Measurements from ENCODE around the gene CREB5.

- TF ChIP-seq CTCF (conservative IDR thresholded peaks at IDR 0.05; ENCODE audit: low read depth, low read length) = no peak
- TF ChIP-seq EZH2 (IDR thresholded peaks at IDR 0.05; ENCODE audit: low read length, unreplicated experiment) = no peak
- TF ChIP-seq EZH2phosphoT487 (IDR thresholded peaks at IDR 0.05; ENCODE audit: borderline replicate concordance, low read length) = no peak
Observed at GRCh38 chr7:28466341-28466740, 54.0 kb downstream of the CREB5 start.

All from PC-3 (cell line).